Mammary epithelial cell (primary cell): ENCODE results near the gene SPPL2B.

Experiments used
- EZH2 ChIP-seq: IDR thresholded peaks from 2 replicates; pipeline ENCODE4 v1.6.1; 2012; ENCODE audit warnings: low read length, inconsistent platforms, borderline replicate concordance
- TF ChIP-seq, protein P1 (sequence below), 2 donors: IDR thresholded peaks in 1 of 2; conservative IDR thresholded peaks in 1 of 2; 2 replicates each; pipeline ENCODE4 v1.5.1; 2011 to 2012; ENCODE audit warnings: inconsistent platforms in 2 of 2, low read length in 2 of 2, mild to moderate bottlenecking in 2 of 2, control low read depth in 1 of 2, low read depth in 1 of 2; ENCODE audit not compliant: insufficient read depth in 1 of 2; ENCODE audit errors: extremely low read depth in 1 of 2

DNA sequence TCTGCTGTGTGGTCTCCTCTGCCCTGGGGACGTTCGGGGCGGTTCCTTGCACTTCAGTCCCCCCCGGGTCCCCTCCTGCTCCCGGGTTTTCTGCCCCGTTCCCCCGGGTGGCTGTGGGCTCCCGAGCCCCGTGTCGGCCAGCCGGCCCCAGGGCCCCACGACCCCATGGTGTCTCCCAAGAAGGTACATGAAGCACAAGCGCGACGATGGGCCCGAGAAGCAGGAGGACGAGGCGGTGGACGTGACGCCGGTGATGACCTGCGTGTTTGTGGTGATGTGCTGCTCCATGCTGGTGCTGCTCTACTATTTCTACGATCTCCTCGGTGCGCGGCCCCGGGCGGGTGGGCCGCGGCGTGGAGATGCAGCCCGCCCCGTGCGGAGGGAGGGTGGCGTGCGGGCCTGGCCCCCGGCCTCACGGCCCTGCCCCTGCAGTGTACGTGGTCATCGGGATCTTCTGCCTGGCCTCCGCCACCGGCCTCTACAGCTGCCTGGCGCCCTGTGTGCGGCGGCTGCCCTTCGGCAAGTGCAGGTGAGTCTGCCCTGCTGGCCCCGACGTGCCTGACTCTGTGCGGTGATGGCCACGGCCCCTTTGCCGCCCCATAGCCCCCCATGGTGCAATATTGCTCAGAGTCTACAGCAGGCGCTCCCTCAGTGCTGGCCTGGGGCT lies 11.3 kb downstream of the SPPL2B start:
- TF ChIP-seq, protein P1, sequence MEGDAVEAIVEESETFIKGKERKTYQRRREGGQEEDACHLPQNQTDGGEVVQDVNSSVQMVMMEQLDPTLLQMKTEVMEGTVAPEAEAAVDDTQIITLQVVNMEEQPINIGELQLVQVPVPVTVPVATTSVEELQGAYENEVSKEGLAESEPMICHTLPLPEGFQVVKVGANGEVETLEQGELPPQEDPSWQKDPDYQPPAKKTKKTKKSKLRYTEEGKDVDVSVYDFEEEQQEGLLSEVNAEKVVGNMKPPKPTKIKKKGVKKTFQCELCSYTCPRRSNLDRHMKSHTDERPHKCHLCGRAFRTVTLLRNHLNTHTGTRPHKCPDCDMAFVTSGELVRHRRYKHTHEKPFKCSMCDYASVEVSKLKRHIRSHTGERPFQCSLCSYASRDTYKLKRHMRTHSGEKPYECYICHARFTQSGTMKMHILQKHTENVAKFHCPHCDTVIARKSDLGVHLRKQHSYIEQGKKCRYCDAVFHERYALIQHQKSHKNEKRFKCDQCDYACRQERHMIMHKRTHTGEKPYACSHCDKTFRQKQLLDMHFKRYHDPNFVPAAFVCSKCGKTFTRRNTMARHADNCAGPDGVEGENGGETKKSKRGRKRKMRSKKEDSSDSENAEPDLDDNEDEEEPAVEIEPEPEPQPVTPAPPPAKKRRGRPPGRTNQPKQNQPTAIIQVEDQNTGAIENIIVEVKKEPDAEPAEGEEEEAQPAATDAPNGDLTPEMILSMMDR (conservative IDR thresholded peaks at IDR 0.05 in 1 of 2, IDR thresholded peaks at IDR 0.05 in 1 of 2; ENCODE audit: extremely low read depth in 1 of 2, insufficient read depth in 1 of 2, low read depth in 1 of 2, low read length in 2 of 2) = no peak
- no peak for TF ChIP-seq EZH2
